Cardiac fibroblast (primary cell): Measurements from ENCODE around the gene GRHL1.

ENCODE experiments used
- DNase-seq, 2 donors: peaks; one replicate each; pipeline versions ENCODE4 v3.0.0 to v3.0.0-alpha.2; 2010; ENCODE audit warnings: low read depth in 2 of 2
- H3K4me3 ChIP-seq, 2 donors: replicated peaks in 1 of 2; 1 replicate in 1 of 2; 2 replicates in 1 of 2; pipeline ENCODE4 v1.5.1; 2011; ENCODE audit warnings: low read depth in 2 of 2, low read length in 2 of 2, mild to moderate bottlenecking in 2 of 2, moderate library complexity in 1 of 2
- TF ChIP-seq, protein P1 (sequence below): IDR thresholded peaks from one replicate; pipeline ENCODE4 v1.5.1; 2011; ENCODE audit warnings: low read depth, mild to moderate bottlenecking, low read length, inconsistent platforms

Gene GRHL1

DNA sequence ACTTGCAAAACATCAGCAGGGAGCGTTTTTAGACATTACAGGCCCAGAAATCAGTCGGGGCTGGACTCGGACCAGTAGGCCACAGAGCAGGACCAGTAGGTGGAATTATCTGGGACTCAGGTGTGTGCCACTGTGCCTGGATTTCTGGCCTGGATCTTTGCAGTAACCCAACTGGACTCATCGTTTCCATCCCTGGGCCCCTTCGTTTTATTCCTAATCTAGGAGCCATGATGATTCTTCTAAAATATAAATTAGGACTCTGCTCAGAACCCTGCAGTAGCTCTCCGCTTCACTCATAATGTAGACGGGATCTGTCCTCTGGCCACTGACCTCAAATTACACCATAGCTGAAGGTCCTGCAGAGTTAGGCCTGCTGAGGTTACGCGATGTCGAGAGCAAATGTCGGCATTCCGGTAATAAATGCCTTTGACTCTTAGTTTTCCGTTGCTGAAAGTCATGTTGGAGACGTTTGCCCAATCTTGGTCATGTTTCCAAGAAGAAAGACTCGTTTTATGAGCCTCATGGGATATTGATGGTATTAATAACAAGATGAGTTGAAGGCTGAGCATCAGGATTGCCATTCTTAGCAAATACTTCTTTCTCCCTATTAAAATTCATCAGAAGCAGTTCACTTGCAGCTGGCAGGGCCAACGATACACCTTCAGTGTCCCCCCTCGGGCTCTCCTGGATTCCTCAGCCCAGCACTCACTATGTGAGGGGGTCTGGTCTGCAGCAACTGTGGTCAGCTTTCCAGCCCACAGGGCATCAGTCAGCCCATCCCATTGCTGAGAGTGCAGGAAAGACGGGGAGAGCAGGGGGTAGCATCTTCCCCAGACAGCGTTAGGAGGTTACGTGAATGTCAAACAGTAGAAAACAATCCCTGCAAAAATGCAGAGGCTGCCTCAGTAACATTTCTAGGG is 52.0 kb downstream of the GRHL1 start:
- no peak for DNase-seq
- no peak overlapping the region for H3K4me3 ChIP-seq
- TF ChIP-seq, protein P1, sequence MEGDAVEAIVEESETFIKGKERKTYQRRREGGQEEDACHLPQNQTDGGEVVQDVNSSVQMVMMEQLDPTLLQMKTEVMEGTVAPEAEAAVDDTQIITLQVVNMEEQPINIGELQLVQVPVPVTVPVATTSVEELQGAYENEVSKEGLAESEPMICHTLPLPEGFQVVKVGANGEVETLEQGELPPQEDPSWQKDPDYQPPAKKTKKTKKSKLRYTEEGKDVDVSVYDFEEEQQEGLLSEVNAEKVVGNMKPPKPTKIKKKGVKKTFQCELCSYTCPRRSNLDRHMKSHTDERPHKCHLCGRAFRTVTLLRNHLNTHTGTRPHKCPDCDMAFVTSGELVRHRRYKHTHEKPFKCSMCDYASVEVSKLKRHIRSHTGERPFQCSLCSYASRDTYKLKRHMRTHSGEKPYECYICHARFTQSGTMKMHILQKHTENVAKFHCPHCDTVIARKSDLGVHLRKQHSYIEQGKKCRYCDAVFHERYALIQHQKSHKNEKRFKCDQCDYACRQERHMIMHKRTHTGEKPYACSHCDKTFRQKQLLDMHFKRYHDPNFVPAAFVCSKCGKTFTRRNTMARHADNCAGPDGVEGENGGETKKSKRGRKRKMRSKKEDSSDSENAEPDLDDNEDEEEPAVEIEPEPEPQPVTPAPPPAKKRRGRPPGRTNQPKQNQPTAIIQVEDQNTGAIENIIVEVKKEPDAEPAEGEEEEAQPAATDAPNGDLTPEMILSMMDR: no peak

DNA sequence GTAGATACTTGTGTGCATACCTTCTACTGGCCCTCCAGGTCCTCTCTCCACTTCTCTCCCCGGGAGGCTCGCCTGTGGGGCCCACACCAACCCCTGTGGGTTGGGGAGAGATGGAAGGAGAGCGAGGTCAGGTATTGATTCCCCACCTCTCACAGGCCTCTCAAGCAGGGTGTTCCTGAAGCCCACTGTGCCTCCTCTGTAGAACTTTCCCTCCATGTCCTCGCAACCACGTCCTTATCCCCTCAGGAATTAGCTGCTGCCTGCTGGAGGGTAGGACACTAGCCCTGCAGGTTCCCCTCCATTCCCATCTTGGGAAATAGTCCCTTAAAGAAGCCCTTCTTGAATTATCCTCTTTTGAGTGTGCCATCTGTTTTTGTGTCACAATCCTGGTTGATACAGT is 52.9 kb downstream of the GRHL1 start:
- no peak for DNase-seq
- no peak overlapping the region for H3K4me3 ChIP-seq
- TF ChIP-seq, protein P1: no peak

DNA sequence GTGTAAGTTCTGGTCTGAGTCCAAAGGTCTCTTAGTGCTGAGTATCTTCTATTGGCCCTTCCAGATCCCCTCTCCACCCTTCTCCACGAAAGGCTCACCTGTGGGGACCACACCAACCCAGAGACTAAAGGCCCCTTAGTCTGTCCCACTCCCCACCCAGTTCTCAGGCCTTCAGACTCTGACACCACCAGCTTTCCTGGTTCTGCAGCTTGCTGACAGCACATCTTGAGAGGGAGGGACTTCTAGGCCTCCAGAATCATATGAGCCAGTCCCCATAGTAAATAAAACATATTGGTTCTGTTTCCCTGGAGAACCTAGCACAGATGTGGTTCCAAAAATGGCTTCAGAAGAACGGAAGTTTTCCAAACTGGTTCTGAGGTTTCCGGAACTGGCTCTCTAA is 53.3 kb downstream of the GRHL1 start:
- H3K4me3 ChIP-seq: no peak overlapping the region
- TF ChIP-seq, protein P1: no peak
- no peak for DNase-seq

DNA sequence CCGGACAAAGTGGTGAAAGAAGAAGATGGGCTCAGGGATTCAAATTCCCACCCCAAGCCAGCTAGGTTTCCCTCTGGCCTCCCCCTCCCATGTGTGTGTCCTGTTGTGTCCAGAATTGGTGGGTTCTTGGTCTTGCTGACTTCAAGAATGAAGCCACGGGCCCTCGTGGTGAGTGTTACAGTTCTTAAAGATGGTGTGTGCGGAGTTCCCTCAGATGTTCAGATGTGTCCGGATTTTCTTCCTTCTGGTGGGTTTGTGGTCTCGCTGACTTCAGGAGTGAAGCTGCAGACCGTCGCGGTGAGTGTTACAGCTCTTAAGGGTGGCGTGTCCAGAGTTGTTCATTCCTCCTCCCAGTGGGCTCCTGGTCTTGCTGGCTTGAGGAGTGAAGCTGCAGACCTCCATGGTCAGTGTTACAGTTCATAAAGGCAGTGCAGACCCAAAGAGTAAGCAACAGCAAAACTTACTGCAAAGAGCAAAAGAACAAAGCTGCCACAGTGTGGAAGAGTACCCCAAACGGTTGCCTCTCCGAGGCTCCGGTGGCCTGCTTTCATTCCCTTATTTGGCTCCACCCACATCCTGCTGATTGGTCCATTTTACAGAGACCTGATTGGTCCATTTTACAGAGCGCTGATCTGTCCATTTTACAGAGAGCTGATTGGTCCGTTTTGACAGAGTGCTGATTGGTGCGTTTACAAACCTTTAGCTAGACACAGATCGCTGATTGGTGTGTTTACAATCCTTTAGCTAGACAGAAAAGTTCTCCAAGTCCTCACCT is 54.2 kb downstream of the GRHL1 start:
- no peak overlapping the region for H3K4me3 ChIP-seq
- no peak for DNase-seq
- TF ChIP-seq, protein P1: no peak

DNA sequence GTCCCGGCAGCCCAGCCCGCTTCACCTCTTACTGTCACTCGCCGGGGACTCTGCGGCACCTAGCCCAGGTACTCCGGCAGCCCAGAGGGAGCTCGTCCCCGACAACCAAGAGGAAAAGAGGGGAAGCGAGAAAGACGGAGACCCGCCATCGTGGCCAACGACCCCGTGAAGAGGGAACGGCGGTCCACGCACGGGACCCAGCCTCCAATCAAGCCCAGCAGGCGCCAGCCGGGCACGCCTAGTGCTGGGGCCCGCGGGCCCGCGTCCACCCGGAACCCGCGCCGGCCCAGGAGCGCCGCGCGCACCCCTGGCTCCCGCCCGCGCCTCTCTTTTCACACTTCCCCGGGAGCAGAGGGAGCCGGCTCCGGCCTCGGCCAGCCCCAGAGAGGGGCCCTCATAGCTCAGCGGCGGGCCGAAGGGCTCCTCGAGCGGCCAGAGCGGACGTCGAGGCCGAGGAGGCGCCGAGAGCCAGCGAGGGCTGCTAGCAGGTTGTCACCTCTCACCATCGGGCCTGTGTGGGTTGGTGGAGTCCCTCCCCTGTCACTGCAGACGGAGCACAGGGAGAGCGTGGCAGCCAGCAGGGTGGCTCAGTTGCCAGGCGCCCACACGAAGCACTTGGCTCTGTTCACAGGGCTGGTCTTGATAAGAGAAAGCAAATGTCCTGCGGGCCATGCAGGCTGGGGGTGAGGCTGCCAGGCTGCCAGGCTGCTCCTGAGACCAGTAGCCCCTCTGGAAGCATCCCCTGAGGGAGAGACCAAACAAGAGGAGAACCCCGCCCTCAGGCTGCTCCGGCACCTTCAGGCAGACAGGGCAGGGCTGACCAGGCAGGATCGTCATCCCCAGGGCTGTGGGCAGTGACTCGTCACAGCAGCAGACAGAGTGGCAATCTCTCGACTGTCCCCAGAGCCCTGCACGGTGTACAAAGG is 55.0 kb downstream of the GRHL1 start:
- no peak for DNase-seq
- TF ChIP-seq, protein P1: no peak
- no peak overlapping the region for H3K4me3 ChIP-seq

DNA sequence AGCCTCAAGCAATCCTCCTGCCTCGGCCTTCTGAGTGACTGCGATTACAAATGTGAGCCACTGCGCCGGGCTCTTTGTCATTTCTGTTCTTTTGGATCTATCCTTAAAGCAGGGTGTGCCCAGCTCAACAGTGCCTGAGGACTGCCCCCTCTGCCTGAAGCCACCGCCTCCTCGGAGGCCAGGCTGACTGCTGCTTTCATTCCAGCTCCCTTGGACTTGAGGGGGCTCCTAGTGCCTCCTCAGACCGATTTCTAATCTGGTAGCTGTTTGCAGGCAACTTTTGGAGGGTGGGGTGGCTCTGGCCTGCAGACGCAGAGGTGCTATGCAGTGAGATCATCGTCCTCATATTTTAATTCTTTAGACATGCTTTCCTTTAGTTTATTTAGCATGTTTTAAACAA is 55.9 kb downstream of the GRHL1 start:
- TF ChIP-seq, protein P1: no peak
- H3K4me3 ChIP-seq: no peak overlapping the region
- no peak for DNase-seq
